GM23338 (cell line): ENCODE data around the gene AVPR1B. TPM values are rescaled to one million over a fixed set of nuclear protein-coding genes. Genes with fewer than 3 reads are reported as not detected.

Experiments used
- ATAC-seq: fragments of 200-7000 bp; cut with Tn5 transposase; 3 replicates; pipeline ENCODE4 v1.9.1; 2020
- DNase-seq: peaks from one replicate; pipeline ENCODE4 v3.0.0-alpha.2; 2015; ENCODE audit warnings: low spot score
- H2AFZ ChIP-seq: fragments of 200-600 bp; sonication (generic); 2 replicates; pipeline ENCODE4 v1.8.0; 2016; ENCODE audit warnings: antibody characterized with exemption, mild to moderate bottlenecking, moderate library complexity
- H3F3A ChIP-seq: fragments of 200-600 bp; sonication (generic); replicated peaks from 2 replicates; pipeline ENCODE4 v1.8.0; 2017; ENCODE audit warnings: antibody characterized with exemption, mixed run types, low read depth
- H3K27ac ChIP-seq: fragments of 200-600 bp; sonication (generic); 2 replicates; pipeline ENCODE4 v1.6.1; 2016; ENCODE audit warnings: low read depth
- H3K27me3 ChIP-seq: fragments of 200-600 bp; sonication (generic); 2 replicates; pipeline ENCODE4 v1.8.0; 2016; ENCODE audit warnings: mild to moderate bottlenecking, mixed run types, moderate library complexity; ENCODE audit not compliant: insufficient read depth
- H3K36me3 ChIP-seq: fragments of 200-600 bp; sonication (generic); 2 replicates; pipeline ENCODE4 v1.8.0; 2016; ENCODE audit warnings: mild to moderate bottlenecking; ENCODE audit not compliant: insufficient read depth
- H3K4me1 ChIP-seq: fragments of 200-600 bp; sonication (generic); 2 replicates; pipeline ENCODE4 v1.8.0; 2016; ENCODE audit warnings: mild to moderate bottlenecking, moderate library complexity; ENCODE audit not compliant: insufficient read depth
- H3K4me2 ChIP-seq: fragments of 200-600 bp; sonication (generic); 2 replicates; pipeline ENCODE4 v1.7.1; 2017; ENCODE audit warnings: mixed run types
- H3K4me3 ChIP-seq: fragments of 200-600 bp; sonication (generic); 2 replicates; pipeline ENCODE4 v1.6.1; 2016; ENCODE audit warnings: mixed run types
- H3K79me2 ChIP-seq: fragments of 200-600 bp; sonication (generic); replicated peaks from 2 replicates; pipeline ENCODE4 v1.8.0; 2017; ENCODE audit warnings: mild to moderate bottlenecking; ENCODE audit not compliant: insufficient read depth
- H3K9me2 ChIP-seq: fragments of 200-600 bp; sonication (generic); 2 replicates; pipeline ENCODE4 v1.8.0; 2017; ENCODE audit not compliant: insufficient read depth
- H4K20me1 ChIP-seq: fragments of 200-600 bp; sonication (generic); replicated peaks from 2 replicates; pipeline ENCODE4 v1.8.0; 2017; ENCODE audit warnings: mild to moderate bottlenecking; ENCODE audit not compliant: insufficient read depth
- H3K27ac Mint-ChIP-seq: 2 replicates; pipeline ENCODE4 v1.8.0; 2020; ENCODE audit warnings: inconsistent platforms, mild to moderate bottlenecking, moderate library complexity, mixed read lengths
- H3K27me3 Mint-ChIP-seq: 3 replicates; pipeline ENCODE4 v1.8.0; 2022; ENCODE audit warnings: low read depth, mild to moderate bottlenecking, moderate library complexity, mixed read lengths, inconsistent platforms; ENCODE audit not compliant: insufficient read depth, poor library complexity
- H3K36me3 Mint-ChIP-seq: 3 replicates; pipeline ENCODE4 v1.8.0; 2021; ENCODE audit warnings: low read depth, mild to moderate bottlenecking, inconsistent platforms, moderate library complexity, mixed read lengths
- H3K4me1 Mint-ChIP-seq: 3 replicates; pipeline ENCODE4 v1.8.0; 2020; ENCODE audit warnings: mild to moderate bottlenecking, inconsistent platforms, mixed read lengths
- H3K4me3 Mint-ChIP-seq: 3 replicates; pipeline ENCODE4 v1.8.0; 2021; ENCODE audit warnings: moderate library complexity, mild to moderate bottlenecking, inconsistent platforms, mixed read lengths
- H3K9me3 Mint-ChIP-seq: 3 replicates; pipeline ENCODE4 v1.8.0; 2020; ENCODE audit warnings: moderate library complexity, mild to moderate bottlenecking, inconsistent platforms, mixed read lengths
- CREB1 ChIP-seq: fragments of 250-450 bp; sonication (Bioruptor Pico); IDR thresholded peaks from 2 replicates; pipeline ENCODE4 v1.5.0; 2020; ENCODE audit warnings: low read depth, mild to moderate bottlenecking, moderate library complexity
- CTCF ChIP-seq, 2 experiments: fragments of 200-600 bp in 1 of 2; sonication (generic) in 1 of 2; conservative IDR thresholded peaks; 2 replicates each; pipeline versions ENCODE4 v1.5.1 to v1.6.1; 2016 to 2017; ENCODE audit warnings: antibody characterized with exemption in 2 of 2, low read depth in 2 of 2, mild to moderate bottlenecking in 2 of 2, moderate library complexity in 1 of 2
- ETS1 ChIP-seq: IDR thresholded peaks from 2 replicates; pipeline ENCODE4 v1.6.1; 2016; ENCODE audit warnings: antibody characterized with exemption
- EZH2 ChIP-seq: fragments of 200-600 bp; sonication (generic); IDR thresholded peaks from one replicate; pipeline ENCODE4 v1.8.0; 2017; ENCODE audit warnings: antibody characterized with exemption, mild to moderate bottlenecking, low read depth; ENCODE audit not compliant: unreplicated experiment
- EZH2phosphoT487 ChIP-seq: fragments of 200-600 bp; sonication (generic); IDR thresholded peaks from one replicate; pipeline ENCODE4 v1.8.1; 2018; ENCODE audit warnings: antibody characterized with exemption; ENCODE audit not compliant: unreplicated experiment
- JUNB ChIP-seq: IDR thresholded peaks from one replicate; pipeline ENCODE4 v1.6.1; 2016; ENCODE audit warnings: antibody characterized with exemption; ENCODE audit not compliant: unreplicated experiment
- NANOG ChIP-seq: IDR thresholded peaks from 2 replicates; pipeline ENCODE4 v1.6.1; 2016; ENCODE audit warnings: antibody characterized with exemption, borderline replicate concordance
- POLR2AphosphoS5 ChIP-seq: IDR thresholded peaks from 2 replicates; pipeline ENCODE4 v1.6.1; 2016; ENCODE audit warnings: antibody characterized with exemption, low read depth
- ZNF114 ChIP-seq: fragments of 250-450 bp; sonication (Bioruptor Pico); IDR thresholded peaks from 2 replicates; pipeline ENCODE4 v1.5.0; 2020; ENCODE audit warnings: mild to moderate bottlenecking, moderate library complexity
- ZNF331 ChIP-seq: fragments of 250-450 bp; sonication (Bioruptor Pico); IDR thresholded peaks from 2 replicates; pipeline ENCODE4 v1.5.0; 2020; ENCODE audit warnings: low read depth, mild to moderate bottlenecking, moderate library complexity
- polyA plus RNA-seq: library from polyadenylated mRNA; unstranded; fragments of >200 nt; fragmentation: Nextera tagmentation; extraction: Ambion mirVana; gene quantifications from 2 replicates; pipeline ENCODE4 v1.2.1, GENCODE V29; 2016
- total RNA-seq: library from RNA; depleted of rRNA; stranded (reverse); fragments of >200 nt; shearing (Covaris generic); gene quantifications from 2 replicates; pipeline ENCODE4 v1.2.3, GENCODE V29; 2014
- TF ChIP-seq, protein P1 (sequence below): IDR thresholded peaks from one replicate; pipeline ENCODE4 v1.6.1; 2018; ENCODE audit warnings: antibody characterized with exemption; ENCODE audit not compliant: unreplicated experiment
- TF ChIP-seq, protein P2 (sequence below): fragments of 250-450 bp; sonication (Bioruptor Pico); IDR thresholded peaks from 2 replicates; pipeline ENCODE4 v1.5.0; 2020; ENCODE audit warnings: mild to moderate bottlenecking, moderate library complexity

The AVPR1B gene
- total and polyA plus RNA-seq, 2 experiments from 2014 or later: 0.24 to 0.52 TPM

GRCh38 chr1:206136241-206136640 lies 19.1 kb upstream of the AVPR1B start (continued):
- TF ChIP-seq CTCF (conservative IDR thresholded peaks at IDR 0.05; ENCODE audit: low read depth in 2 of 2) (no peak), EZH2 (no peak), ETS1 (no peak), EZH2phosphoT487 (no peak), NANOG (no peak), POLR2AphosphoS5 (no peak), JUNB (no peak)

DNA sequence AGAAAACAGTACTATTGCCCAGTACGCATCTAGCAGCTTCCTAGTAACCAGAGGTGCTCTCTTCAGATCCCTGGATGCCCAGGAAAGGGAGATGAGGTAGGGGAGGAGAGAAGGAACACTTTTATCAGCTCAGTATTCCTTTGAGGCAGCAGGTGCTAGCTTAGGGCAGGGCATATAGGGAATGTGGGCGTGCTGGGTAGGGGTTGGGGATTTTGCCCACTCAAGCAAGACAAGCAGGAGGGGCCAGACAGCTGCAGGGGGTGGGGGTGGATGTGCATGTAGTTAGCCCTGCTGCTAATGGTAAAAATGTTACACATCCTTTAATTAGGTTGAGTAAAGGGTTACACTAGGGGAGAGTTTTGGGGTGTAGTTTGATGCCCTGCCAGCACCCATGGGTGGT lies 18.1 kb upstream of the AVPR1B start:
- Histone ChIP-seq H3K4me2 (no peak overlapping the region), H3F3A (no peaks in the 10 kb centered on the region), H3K9me2 (peaks cover 6% of the 10 kb centered on the region; the same call in 1 of the 2 replicates), H4K20me1 (no peaks in the 10 kb centered on the region), H3K27me3 (no peaks in the 10 kb centered on the region), H3K4me3 (no peak overlapping the region), H3K36me3 (no peaks in the 10 kb centered on the region), H3K4me1 (peaks cover 8% of the 10 kb centered on the region), H3K27ac (no peak overlapping the region), H3K79me2 (no peaks in the 10 kb centered on the region), H2AFZ (no peak overlapping the region)
- Mint-ChIP-seq H3K4me3 (no peak overlapping the region), H3K27me3 (no peaks in the 10 kb centered on the region), H3K9me3 (no peaks in the 10 kb centered on the region), H3K4me1 (peaks cover 6% of the 10 kb centered on the region; the same call in 2 of the 3 replicates), H3K27ac (no peak overlapping the region), H3K36me3 (no peaks in the 10 kb centered on the region)
- DNase-seq (no peak), ATAC-seq (no peak)
- no peak for TF ChIP-seq EZH2phosphoT487
- TF ChIP-seq, protein P1, sequence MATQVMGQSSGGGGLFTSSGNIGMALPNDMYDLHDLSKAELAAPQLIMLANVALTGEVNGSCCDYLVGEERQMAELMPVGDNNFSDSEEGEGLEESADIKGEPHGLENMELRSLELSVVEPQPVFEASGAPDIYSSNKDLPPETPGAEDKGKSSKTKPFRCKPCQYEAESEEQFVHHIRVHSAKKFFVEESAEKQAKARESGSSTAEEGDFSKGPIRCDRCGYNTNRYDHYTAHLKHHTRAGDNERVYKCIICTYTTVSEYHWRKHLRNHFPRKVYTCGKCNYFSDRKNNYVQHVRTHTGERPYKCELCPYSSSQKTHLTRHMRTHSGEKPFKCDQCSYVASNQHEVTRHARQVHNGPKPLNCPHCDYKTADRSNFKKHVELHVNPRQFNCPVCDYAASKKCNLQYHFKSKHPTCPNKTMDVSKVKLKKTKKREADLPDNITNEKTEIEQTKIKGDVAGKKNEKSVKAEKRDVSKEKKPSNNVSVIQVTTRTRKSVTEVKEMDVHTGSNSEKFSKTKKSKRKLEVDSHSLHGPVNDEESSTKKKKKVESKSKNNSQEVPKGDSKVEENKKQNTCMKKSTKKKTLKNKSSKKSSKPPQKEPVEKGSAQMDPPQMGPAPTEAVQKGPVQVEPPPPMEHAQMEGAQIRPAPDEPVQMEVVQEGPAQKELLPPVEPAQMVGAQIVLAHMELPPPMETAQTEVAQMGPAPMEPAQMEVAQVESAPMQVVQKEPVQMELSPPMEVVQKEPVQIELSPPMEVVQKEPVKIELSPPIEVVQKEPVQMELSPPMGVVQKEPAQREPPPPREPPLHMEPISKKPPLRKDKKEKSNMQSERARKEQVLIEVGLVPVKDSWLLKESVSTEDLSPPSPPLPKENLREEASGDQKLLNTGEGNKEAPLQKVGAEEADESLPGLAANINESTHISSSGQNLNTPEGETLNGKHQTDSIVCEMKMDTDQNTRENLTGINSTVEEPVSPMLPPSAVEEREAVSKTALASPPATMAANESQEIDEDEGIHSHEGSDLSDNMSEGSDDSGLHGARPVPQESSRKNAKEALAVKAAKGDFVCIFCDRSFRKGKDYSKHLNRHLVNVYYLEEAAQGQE: no peak
- no peak for TF ChIP-seq EZH2
- no peak for TF ChIP-seq JUNB
- TF ChIP-seq, protein P2, sequence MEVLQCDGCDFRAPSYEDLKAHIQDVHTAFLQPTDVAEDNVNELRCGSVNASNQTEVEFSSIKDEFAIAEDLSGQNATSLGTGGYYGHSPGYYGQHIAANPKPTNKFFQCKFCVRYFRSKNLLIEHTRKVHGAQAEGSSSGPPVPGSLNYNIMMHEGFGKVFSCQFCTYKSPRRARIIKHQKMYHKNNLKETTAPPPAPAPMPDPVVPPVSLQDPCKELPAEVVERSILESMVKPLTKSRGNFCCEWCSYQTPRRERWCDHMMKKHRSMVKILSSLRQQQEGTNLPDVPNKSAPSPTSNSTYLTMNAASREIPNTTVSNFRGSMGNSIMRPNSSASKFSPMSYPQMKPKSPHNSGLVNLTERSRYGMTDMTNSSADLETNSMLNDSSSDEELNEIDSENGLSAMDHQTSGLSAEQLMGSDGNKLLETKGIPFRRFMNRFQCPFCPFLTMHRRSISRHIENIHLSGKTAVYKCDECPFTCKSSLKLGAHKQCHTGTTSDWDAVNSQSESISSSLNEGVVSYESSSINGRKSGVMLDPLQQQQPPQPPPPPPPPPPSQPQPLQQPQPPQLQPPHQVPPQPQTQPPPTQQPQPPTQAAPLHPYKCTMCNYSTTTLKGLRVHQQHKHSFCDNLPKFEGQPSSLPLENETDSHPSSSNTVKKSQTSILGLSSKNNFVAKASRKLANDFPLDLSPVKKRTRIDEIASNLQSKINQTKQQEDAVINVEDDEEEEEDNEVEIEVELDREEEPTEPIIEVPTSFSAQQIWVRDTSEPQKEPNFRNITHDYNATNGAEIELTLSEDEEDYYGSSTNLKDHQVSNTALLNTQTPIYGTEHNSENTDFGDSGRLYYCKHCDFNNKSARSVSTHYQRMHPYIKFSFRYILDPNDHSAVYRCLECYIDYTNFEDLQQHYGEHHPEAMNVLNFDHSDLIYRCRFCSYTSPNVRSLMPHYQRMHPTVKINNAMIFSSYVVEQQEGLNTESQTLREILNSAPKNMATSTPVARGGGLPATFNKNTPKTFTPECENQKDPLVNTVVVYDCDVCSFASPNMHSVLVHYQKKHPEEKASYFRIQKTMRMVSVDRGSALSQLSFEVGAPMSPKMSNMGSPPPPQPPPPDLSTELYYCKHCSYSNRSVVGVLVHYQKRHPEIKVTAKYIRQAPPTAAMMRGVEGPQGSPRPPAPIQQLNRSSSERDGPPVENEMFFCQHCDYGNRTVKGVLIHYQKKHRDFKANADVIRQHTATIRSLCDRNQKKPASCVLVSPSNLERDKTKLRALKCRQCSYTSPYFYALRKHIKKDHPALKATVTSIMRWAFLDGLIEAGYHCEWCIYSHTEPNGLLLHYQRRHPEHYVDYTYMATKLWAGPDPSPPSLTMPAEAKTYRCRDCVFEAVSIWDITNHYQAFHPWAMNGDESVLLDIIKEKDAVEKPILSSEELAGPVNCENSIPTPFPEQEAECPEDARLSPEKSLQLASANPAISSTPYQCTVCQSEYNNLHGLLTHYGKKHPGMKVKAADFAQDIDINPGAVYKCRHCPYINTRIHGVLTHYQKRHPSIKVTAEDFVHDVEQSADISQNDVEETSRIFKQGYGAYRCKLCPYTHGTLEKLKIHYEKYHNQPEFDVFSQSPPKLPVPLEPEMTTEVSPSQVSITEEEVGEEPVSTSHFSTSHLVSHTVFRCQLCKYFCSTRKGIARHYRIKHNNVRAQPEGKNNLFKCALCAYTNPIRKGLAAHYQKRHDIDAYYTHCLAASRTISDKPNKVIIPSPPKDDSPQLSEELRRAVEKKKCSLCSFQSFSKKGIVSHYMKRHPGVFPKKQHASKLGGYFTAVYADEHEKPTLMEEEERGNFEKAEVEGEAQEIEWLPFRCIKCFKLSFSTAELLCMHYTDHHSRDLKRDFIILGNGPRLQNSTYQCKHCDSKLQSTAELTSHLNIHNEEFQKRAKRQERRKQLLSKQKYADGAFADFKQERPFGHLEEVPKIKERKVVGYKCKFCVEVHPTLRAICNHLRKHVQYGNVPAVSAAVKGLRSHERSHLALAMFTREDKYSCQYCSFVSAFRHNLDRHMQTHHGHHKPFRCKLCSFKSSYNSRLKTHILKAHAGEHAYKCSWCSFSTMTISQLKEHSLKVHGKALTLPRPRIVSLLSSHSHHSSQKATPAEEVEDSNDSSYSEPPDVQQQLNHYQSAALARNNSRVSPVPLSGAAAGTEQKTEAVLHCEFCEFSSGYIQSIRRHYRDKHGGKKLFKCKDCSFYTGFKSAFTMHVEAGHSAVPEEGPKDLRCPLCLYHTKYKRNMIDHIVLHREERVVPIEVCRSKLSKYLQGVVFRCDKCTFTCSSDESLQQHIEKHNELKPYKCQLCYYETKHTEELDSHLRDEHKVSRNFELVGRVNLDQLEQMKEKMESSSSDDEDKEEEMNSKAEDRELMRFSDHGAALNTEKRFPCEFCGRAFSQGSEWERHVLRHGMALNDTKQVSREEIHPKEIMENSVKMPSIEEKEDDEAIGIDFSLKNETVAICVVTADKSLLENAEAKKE: no peak
- TF ChIP-seq ZNF331 (CRISPR knock-in tag): no peak
- TF ChIP-seq CREB1 (CRISPR knock-in tag): no peak
- TF ChIP-seq ZNF114 (CRISPR knock-in tag): no peak
- TF ChIP-seq POLR2AphosphoS5: no peak
